Neural progenitor cell (in vitro differentiated cells): ENCODE data around the gene ATXN7L1. TPM values are rescaled to one million over a fixed set of nuclear protein-coding genes. Genes with fewer than 3 reads are reported as not detected.

Experiments used
- DNase-seq: peaks from one replicate; pipeline ENCODE4 v3.0.0-alpha.2; 2016; ENCODE audit warnings: low spot score
- H2AFZ ChIP-seq: fragments of 200-600 bp; sonication (generic); replicated peaks from 2 replicates; pipeline ENCODE4 v1.6.1; 2016; ENCODE audit warnings: antibody characterized with exemption
- H3F3A ChIP-seq: fragments of 200-600 bp; sonication (generic); 2 replicates; pipeline ENCODE4 v1.6.1; 2016; ENCODE audit warnings: antibody characterized with exemption, low read depth
- H3K27ac ChIP-seq: fragments of 200-600 bp; sonication (generic); 2 replicates; pipeline ENCODE4 v1.5.1; 2016; ENCODE audit warnings: mild to moderate bottlenecking
- H3K27me3 ChIP-seq: fragments of 200-600 bp; sonication (generic); 2 replicates; pipeline ENCODE4 v1.6.1; 2016; ENCODE audit warnings: mild to moderate bottlenecking, moderate library complexity
- H3K36me3 ChIP-seq: fragments of 200-600 bp; sonication (generic); 2 replicates; pipeline ENCODE4 v1.5.1; 2016
- H3K4me1 ChIP-seq: fragments of 200-600 bp; sonication (generic); 2 replicates; pipeline ENCODE4 v1.6.1; 2016; ENCODE audit warnings: mixed run types
- H3K4me2 ChIP-seq: fragments of 200-600 bp; sonication (generic); 2 replicates; pipeline ENCODE4 v1.6.1; 2016
- H3K4me3 ChIP-seq: fragments of 200-600 bp; sonication (generic); 2 replicates; pipeline ENCODE4 v1.5.1; 2016
- H3K79me2 ChIP-seq: fragments of 200-600 bp; sonication (generic); 2 replicates; pipeline ENCODE4 v1.6.1; 2016; ENCODE audit warnings: low read depth
- H3K9ac ChIP-seq: fragments of 200-600 bp; sonication (generic); 2 replicates; pipeline ENCODE4 v1.6.1; 2016
- H3K9me3 ChIP-seq: fragments of 200-600 bp; sonication (generic); 2 replicates; pipeline ENCODE4 v1.5.1; 2016; ENCODE audit warnings: low read depth
- H4K20me1 ChIP-seq: fragments of 200-600 bp; sonication (generic); 2 replicates; pipeline ENCODE4 v1.6.1; 2016; ENCODE audit warnings: low read depth
- H3K27ac Mint-ChIP-seq: 3 replicates; pipeline ENCODE4 v1.8.0; 2021; ENCODE audit warnings: mixed read lengths
- H3K27me3 Mint-ChIP-seq: 2 replicates; pipeline ENCODE4 v1.8.0; 2022; ENCODE audit warnings: low read depth, mild to moderate bottlenecking, inconsistent platforms, moderate library complexity, mixed read lengths; ENCODE audit not compliant: insufficient read depth
- H3K36me3 Mint-ChIP-seq: 3 replicates; pipeline ENCODE4 v1.8.0; 2021; ENCODE audit warnings: mixed read lengths
- H3K4me1 Mint-ChIP-seq: 3 replicates; pipeline ENCODE4 v1.8.0; 2021; ENCODE audit warnings: mixed read lengths
- H3K4me3 Mint-ChIP-seq: 3 replicates; pipeline ENCODE4 v1.8.0; 2021; ENCODE audit warnings: mild to moderate bottlenecking, moderate library complexity, mixed read lengths
- H3K9me3 Mint-ChIP-seq: 3 replicates; pipeline ENCODE4 v1.8.0; 2020; ENCODE audit warnings: mixed read lengths
- EZH2 ChIP-seq: fragments of 200-600 bp; sonication (generic); IDR thresholded peaks from 2 replicates; pipeline ENCODE4 v1.6.1; 2017; ENCODE audit warnings: antibody characterized with exemption, mild to moderate bottlenecking, moderate library complexity
- EZH2phosphoT487 ChIP-seq: fragments of 200-600 bp; sonication (generic); IDR thresholded peaks from 2 replicates; pipeline ENCODE4 v1.6.1; 2017; ENCODE audit warnings: antibody characterized with exemption
- total RNA-seq: library from RNA; depleted of rRNA; stranded (reverse); fragments of >200 nt; gene quantifications from 2 replicates; pipeline ENCODE4 v1.2.3, GENCODE V29; 2015; ENCODE audit warnings: low replicate concordance
- TF ChIP-seq, protein P1 (sequence below): fragments of 200-600 bp; sonication (generic); IDR thresholded peaks from 2 replicates; pipeline ENCODE4 v1.5.1; 2017; ENCODE audit warnings: antibody characterized with exemption, mild to moderate bottlenecking

The ATXN7L1 gene
- total RNA-seq, 1 donor from 2014 or later, result 5.9 TPM

DNA sequence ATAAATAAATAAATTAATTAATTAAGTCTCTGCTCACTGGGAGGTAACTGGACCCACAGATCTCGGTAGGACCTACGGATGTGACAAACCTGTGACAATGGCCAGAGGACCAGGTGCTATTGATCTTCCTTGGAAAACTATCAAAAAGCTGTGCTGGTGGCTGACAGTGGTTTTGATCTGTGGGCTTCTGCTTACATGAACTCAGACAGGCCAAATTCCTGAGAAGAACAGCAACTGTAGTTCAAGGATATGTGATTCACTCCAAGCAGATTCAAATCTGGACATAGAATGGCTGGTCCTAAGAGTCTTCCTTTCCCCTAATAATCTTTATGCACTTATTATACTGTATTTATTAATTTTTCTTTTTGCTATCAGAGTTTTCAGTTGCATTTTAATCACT, 80.0 kb downstream of the ATXN7L1 start:
- TF ChIP-seq, protein P1, sequence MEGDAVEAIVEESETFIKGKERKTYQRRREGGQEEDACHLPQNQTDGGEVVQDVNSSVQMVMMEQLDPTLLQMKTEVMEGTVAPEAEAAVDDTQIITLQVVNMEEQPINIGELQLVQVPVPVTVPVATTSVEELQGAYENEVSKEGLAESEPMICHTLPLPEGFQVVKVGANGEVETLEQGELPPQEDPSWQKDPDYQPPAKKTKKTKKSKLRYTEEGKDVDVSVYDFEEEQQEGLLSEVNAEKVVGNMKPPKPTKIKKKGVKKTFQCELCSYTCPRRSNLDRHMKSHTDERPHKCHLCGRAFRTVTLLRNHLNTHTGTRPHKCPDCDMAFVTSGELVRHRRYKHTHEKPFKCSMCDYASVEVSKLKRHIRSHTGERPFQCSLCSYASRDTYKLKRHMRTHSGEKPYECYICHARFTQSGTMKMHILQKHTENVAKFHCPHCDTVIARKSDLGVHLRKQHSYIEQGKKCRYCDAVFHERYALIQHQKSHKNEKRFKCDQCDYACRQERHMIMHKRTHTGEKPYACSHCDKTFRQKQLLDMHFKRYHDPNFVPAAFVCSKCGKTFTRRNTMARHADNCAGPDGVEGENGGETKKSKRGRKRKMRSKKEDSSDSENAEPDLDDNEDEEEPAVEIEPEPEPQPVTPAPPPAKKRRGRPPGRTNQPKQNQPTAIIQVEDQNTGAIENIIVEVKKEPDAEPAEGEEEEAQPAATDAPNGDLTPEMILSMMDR, result no peak
- no peak for TF ChIP-seq EZH2phosphoT487
- TF ChIP-seq EZH2, result no peak
- Histone ChIP-seq H3K79me2 (no peaks in the 10 kb centered on the region), H3K27me3 (no peaks in the 10 kb centered on the region), H4K20me1 (peaks cover 24% of the 10 kb centered on the region), H3F3A (peaks cover 5% of the 10 kb centered on the region), H3K9ac (no peak overlapping the region), H3K27ac (no peak overlapping the region), H3K9me3 (no peaks in the 10 kb centered on the region), H3K4me3 (no peak overlapping the region), H3K36me3 (no peaks in the 10 kb centered on the region), H2AFZ (no peak overlapping the region), H3K4me2 (no peak overlapping the region), H3K4me1 (peaks cover 18% of the 10 kb centered on the region)
- Mint-ChIP-seq H3K4me1 (peaks cover 24% of the 10 kb centered on the region), H3K27me3 (no peaks in the 10 kb centered on the region), H3K36me3 (peaks cover 8% of the 10 kb centered on the region), H3K9me3 (no peaks in the 10 kb centered on the region), H3K27ac (no peak overlapping the region), H3K4me3 (no peak overlapping the region)
- no peak for DNase-seq

DNA sequence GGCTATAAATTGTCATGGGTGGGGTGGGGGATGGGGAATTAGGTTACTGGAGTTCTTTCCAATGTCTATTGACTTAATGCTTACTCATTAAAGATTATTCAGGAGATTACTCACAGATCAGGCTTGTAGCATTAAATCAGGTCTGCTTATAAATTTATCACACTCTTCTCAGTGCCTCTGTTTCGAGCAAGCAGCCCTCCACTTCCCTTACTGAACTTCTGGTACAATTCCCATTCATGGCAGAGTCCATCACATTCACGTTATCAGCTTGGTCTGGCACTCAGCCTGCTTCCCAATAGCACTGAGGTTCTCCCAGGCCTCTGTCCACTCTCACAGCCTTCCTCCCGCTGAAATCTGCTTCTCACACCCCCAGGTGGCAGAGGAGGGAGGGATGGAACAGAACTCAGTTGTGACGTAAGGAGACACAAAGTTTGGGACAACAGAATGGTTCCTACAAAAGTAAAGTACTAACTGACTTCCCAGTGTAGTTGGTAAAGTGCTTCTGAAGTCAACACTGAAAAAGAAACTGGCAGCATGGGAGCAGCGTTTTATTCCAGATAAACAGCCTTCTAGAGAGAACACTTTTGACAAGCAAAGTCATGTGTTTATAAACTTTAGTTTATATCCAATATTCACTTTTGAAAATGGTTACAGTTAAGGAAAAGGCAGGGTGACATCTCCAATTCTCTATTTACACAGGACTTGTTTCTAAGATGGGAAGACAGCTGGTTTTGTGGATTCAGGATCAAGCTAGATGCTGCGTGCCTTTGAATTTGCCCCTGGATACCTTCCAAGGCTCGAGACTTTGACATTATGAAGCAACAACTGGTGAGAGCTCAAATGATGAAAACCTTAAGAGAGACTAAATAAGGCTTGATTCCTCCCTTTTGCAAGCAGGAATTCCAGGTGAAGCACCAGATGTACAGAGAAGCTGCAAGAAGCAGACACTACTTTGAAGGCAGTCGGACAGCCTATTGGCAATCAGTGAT, 81.4 kb downstream of the ATXN7L1 start:
- no peaks in the 10 kb centered on the region for H3K27me3 Mint-ChIP-seq

DNA sequence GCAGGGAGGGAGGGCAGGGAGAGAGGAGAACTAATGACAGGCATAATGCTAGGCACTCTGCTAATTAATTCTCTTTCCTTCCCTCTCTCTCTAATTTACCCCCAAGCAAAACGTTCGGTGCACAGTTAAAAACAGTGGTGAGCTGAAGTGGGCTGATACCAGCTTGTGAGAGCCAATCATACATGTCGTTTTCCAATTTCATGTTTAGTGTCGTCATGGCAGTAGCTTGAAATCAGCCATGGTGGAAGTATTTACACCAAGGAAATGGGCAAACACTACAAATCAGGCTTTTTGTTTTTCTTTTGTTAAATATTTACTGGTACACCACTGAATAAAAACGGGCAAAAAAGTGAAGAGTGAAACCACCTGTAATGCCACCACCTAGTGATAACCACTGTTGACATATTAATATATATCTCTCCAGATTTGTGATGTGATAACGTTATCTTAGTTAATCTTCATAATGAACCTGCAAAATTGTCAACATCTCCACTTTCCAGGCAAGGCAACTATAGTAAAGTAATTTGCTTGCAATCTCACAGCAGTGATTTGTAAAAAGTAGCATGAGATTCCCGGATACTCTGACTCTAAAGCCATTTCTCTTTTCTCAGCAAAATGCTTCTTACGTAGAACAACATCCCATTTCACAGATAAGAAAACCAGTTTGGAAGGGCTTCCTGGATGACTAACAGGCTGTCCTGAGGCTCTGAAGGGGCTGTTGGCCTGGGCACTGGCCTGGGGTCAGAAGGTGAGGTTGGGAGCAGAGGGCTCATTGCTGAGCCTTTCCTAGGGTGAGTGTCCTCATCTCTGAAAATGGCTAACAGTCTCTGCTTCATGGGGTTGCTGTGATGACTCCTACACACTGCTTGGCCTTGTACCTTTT, 83.7 kb downstream of the ATXN7L1 start:
- Histone ChIP-seq H4K20me1 (no peaks in the 10 kb centered on the region), H3K27ac (no peak overlapping the region), H3F3A (no peaks in the 10 kb centered on the region), H3K9ac (no peak overlapping the region), H3K4me2 (no peak overlapping the region), H2AFZ (no peak overlapping the region), H3K4me1 (no peaks in the 10 kb centered on the region), H3K4me3 (no peak overlapping the region), H3K9me3 (no peaks in the 10 kb centered on the region), H3K27me3 (no peaks in the 10 kb centered on the region), H3K36me3 (no peaks in the 10 kb centered on the region), H3K79me2 (no peaks in the 10 kb centered on the region)
- H3K4me1 Mint-ChIP-seq, result peaks cover 5% of the 10 kb centered on the region
- no peaks in the 10 kb centered on the region for H3K9me3 Mint-ChIP-seq
- TF ChIP-seq EZH2, result no peak
- TF ChIP-seq EZH2phosphoT487, result no peak
- TF ChIP-seq, protein P1, result no peak
- H3K4me3 Mint-ChIP-seq, result no peak overlapping the region
- H3K27ac Mint-ChIP-seq, result no peak overlapping the region
- peaks cover 8% of the 10 kb centered on the region for H3K36me3 Mint-ChIP-seq
- DNase-seq, result no peak
- H3K27me3 Mint-ChIP-seq, result no peaks in the 10 kb centered on the region

More for the DNA sequence above, 81.4 kb downstream of the ATXN7L1 start:
- Mint-ChIP-seq H3K4me3 (no peak overlapping the region), H3K27ac (no peak overlapping the region), H3K36me3 (peaks cover 8% of the 10 kb centered on the region), H3K9me3 (no peaks in the 10 kb centered on the region), H3K4me1 (peaks cover 20% of the 10 kb centered on the region)
- H3K4me3 ChIP-seq, result no peak overlapping the region
- no peak overlapping the region for H3K27ac ChIP-seq
- no peak overlapping the region for H3K4me2 ChIP-seq
- no peak overlapping the region for H2AFZ ChIP-seq
- H3K79me2 ChIP-seq, result no peaks in the 10 kb centered on the region
- no peaks in the 10 kb centered on the region for H3K36me3 ChIP-seq
- no peak for DNase-seq
- no peak overlapping the region for H3K9ac ChIP-seq
- TF ChIP-seq EZH2phosphoT487 (no peak), EZH2 (no peak)
- TF ChIP-seq, protein P1, result no peak
- H3K4me1 ChIP-seq, result peaks cover 13% of the 10 kb centered on the region
- H4K20me1 ChIP-seq, result peaks cover 15% of the 10 kb centered on the region
- no peaks in the 10 kb centered on the region for H3K27me3 ChIP-seq
- H3F3A ChIP-seq, result peaks cover 5% of the 10 kb centered on the region
- H3K9me3 ChIP-seq, result no peaks in the 10 kb centered on the region
